Subcutaneous adipose tissue (tissue), 4 donors: ENCODE data around the gene FIBP. TPM values are rescaled to one million over a fixed set of nuclear protein-coding genes. Genes with fewer than 3 reads are reported as not detected.

Experiments used
- CTCF ChIP-seq: fragments of 450-650 bp; IDR thresholded peaks from one replicate; pipeline ENCODE4 v1.5.1; 2016; ENCODE audit warnings: low read depth, mild to moderate bottlenecking, control low read depth, antibody characterized with exemption, moderate library complexity
- total RNA-seq, 4 donors: library from RNA; depleted of rRNA; stranded (reverse); fragments of >200 nt; gene quantifications; one replicate each; pipeline ENCODE4 v1.1.0, GENCODE V29; 2016

The FIBP gene
- total RNA-seq, 4 donors from 2014 or later, result 43.8 to 64.2 (median 51.9) TPM

DNA sequence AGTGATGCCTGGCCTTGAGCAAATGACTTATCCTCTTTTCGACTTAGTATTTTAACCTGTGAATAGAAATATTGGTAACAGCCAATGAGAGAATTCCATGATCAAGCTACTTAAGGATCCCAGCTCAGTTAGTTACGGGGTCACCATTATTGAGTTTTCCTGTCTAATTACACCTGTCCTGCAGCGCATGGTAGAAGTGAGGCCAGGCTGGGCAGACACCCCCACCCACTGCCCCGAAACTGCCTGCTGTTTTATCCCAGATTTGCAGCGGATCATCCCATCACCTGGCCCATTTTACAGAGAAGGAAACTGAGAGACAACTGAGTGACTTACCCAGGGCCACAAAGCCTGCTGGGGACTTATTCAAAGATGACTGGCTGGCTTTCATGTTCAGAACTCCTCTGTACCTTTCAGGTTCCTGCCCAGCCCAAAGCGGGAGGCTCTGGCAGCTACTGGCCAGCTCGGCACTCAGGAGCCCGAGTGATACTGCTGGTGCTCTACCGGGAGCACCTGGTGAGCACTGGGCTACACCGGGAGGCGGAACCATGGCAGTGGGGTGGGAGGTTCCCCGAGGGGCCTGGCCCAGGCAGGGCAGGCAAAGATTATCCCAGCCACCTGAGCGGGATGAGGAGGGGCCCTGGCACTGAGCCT is 26.6 kb downstream of the FIBP start:
- TF ChIP-seq CTCF, result no peak

DNA sequence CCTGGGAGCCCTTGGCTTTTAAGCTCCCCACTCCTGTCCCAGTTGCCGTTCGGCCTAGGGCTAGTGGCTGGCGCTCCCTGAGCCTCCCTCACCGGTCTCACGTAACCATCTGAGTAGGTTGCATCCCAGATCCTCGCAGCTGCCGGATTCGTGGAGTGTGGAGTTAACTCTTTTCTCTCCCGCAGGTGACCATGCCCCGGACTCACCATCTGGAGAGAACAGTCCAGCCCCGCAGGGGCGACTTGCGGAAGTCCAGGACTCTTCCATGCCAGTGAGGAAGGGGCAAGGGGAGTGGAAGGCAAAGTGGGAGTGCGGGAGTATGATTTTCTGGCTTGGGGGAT is 27.1 kb downstream of the FIBP start:
- TF ChIP-seq CTCF, result no peak

DNA sequence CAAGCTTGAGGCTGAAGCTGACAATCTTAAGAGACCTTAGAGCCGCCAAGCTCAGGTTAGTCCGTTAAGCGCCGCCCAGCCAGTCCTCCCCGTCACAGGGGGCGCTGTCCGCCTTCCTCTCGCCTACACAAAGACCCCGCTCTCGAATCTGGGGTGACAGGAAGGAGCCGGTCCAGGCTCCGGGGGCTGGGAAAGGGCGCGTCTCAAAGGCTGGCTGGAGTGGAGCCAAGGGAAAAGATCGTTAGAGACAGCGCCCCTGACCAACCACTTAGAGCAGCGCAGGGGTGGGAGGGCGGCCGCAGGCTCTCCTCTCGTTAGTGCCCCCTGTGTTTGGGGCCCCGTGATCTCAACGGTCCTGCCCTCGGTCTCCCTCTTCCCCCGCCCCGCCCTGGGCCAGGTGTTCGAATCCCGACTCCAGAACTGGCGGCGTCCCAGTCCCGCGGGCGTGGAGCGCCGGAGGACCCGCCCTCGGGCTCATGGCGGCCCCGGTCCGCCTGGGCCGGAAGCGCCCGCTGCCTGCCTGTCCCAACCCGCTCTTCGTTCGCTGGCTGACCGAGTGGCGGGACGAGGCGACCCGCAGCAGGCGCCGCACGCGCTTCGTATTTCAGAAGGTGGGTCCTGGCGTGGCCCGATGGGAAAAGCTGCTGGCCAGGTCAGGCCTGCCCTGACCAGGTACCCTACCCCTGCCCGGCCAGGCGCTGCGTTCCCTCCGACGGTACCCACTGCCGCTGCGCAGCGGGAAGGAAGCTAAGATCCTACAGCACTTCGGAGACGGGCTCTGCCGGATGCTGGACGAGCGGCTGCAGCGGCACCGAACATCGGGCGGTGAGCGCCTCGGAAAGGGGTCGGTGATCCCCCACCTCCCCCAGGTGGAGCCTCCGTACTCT is 27.8 kb downstream of the FIBP start, which contains the start of gene MUS81:
Gene MUS81, plus strand, starts transcription at position 156 of the 887 bp plus-strand sequence. Its CDS starts 321 bp downstream, at position 477.
- no peak for TF ChIP-seq CTCF

- TF ChIP-seq CTCF, result no peak
Measured at GRCh38 chr11:65859812-65860277, 28.4 kb downstream of the FIBP start.

DNA sequence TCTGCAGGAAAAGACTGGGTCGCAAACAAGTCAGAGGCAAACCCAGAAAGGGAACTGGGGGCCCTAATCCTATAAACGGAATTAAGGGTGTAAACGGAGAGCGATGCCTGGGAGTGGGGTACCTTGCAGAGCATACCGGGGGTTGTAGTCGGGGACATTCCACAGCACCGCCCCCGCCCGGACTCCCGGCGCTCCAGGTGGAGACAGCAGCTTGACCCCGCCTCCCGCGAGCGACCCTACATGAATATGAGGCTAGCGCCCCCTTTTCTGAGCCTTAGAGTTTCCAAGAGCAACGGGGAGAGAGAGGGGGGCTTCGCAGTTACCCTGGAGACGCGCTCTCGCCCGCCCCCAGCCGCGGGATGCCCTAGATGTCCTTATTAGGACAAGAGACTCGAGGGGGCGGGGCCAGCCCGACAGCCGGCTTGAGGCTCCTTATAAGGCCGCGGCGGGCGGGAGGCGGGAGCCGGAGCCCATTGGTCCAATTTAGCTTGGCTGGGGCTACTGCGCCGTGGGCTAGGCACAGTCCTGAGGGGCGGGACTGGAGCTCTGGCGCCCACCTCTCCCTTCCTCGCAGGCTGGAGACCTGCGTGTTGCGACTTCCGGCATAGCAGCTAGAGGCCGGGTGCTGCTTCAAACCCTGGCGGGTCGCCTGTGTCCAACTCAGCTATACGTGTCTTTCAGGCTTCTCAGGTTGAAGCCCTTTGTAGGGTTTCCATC is 29.0 kb downstream of the FIBP start:
- TF ChIP-seq CTCF, result no peak

DNA sequence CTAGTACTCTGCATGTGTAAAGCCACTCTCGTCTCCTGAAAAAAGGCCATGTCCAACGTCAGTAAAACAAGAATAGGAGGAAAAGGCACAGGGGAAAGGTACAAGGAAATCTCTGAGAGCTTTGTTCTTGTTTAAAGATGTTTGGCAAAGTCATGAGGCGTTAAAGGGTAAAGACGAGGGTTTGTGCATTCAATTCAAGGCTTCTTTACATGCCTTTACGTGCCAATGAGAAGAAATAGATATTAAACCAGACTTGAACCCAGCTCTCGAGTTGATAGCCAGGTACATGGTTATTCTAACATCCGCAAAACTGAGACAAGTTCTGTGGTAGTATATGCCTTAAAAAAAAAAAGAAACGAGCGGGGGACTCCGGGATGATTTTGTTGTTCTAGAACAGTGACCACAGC is 29.6 kb downstream of the FIBP start:
- TF ChIP-seq CTCF, result no peak
